Measurements from ENCODE around the gene NEMP2. TPM values are rescaled to one million over a fixed set of nuclear protein-coding genes. Genes with fewer than 3 reads are reported as not detected.

The NEMP2 gene
- total and polyA plus RNA-seq, 2 donors from 2014 or later = 2.3 to 5.2 TPM

DNA sequence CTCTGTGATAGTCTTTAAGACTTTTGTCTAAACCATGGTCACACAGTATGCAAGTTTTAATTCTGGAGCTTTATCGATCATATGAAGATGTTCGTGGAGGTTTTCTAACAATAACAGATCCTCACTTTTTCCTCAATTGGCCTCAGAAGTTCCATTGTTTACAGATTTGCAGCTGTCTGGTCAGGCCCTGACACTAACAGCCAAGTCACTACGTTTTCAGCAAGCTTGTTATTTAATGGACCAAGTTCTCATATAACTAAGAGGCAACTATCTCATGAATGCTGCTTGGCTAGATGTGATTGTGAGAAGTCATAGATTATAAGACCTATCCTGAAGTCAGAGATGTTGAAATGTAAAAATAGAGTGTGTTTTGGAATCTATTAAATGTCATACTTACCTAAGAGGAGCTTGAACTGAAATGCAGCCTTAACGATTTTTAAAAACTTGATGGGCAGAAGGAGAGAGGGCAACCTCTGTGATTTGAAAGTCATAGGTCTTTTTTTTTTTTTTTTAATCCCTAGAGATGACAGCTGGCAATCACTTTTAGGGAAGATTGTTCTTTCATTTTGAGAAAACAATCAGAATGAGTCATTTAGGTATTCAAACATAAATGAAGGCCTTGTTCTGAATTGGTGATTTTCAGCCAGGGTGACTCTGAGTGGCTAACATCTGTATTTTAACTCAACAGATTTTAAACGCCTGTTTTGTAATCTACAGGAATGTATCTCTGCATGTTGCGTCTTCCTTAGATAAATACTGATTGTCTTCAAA lies 48.4 kb upstream of the NEMP2 start:
- intact Hi-C loops (cut with DNase I) = no loop called here

DNA sequence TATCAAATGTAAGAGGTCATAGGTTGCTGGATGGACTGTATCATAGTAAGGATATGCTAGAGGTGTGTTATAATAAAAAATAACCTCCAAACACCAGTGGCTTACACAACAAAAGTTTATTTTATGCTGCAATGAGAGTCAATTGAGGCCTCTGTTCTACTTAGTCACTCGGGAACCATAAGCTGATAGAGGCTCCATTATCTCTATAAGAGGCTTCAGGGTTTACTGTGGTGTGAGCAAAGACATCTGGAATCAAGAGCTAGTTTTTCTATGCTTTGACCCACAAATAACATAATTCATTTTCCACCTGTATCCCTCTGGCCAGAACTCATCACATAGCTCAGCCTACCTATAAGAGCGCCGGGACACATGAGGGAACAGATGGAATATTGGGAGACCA lies 47.5 kb upstream of the NEMP2 start:
- Histone ChIP-seq H3K27ac (ENCODE audit: low read depth in 2 of 2, low read length in 2 of 2) (no peak overlapping the region), H3K36me3 (ENCODE audit: control insufficient read depth in 2 of 3, insufficient read depth in 3 of 3, low read length in 3 of 3) (no peaks in the 10 kb centered on the region), H3K9ac (ENCODE audit: low read length in 3 of 3) (no peak overlapping the region), H3K4me3 (ENCODE audit: low read length in 3 of 3) (no peak overlapping the region), H3K4me1 (ENCODE audit: control insufficient read depth in 2 of 3, insufficient read depth in 2 of 3, low read depth in 1 of 3, low read length in 3 of 3) (peaks cover 0 to 3% (median 0%) of the 10 kb centered on the region in 3 donors), H3K27me3 (ENCODE audit: control insufficient read depth, insufficient read depth, low read length) (no peaks in the 10 kb centered on the region), H3K9me3 (ENCODE audit: control insufficient read depth in 2 of 3, insufficient read depth in 1 of 3, low read length in 3 of 3) (no peaks in the 10 kb centered on the region)
- DNase-seq = no peak
- TF ChIP-seq, protein P1, sequence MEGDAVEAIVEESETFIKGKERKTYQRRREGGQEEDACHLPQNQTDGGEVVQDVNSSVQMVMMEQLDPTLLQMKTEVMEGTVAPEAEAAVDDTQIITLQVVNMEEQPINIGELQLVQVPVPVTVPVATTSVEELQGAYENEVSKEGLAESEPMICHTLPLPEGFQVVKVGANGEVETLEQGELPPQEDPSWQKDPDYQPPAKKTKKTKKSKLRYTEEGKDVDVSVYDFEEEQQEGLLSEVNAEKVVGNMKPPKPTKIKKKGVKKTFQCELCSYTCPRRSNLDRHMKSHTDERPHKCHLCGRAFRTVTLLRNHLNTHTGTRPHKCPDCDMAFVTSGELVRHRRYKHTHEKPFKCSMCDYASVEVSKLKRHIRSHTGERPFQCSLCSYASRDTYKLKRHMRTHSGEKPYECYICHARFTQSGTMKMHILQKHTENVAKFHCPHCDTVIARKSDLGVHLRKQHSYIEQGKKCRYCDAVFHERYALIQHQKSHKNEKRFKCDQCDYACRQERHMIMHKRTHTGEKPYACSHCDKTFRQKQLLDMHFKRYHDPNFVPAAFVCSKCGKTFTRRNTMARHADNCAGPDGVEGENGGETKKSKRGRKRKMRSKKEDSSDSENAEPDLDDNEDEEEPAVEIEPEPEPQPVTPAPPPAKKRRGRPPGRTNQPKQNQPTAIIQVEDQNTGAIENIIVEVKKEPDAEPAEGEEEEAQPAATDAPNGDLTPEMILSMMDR (IDR thresholded peaks at IDR 0.05; ENCODE audit: borderline replicate concordance, extremely low read depth, insufficient read depth) = no peak
- FAIRE-seq = no peak
- intact Hi-C loops (cut with DNase I) = no loop called here

More for the DNA sequence above, 48.4 kb upstream of the NEMP2 start:
- Histone ChIP-seq H3K27me3 (ENCODE audit: control insufficient read depth, insufficient read depth, low read length) (no peaks in the 10 kb centered on the region), H3K9me3 (ENCODE audit: control insufficient read depth in 2 of 3, insufficient read depth in 1 of 3, low read length in 3 of 3) (no peaks in the 10 kb centered on the region), H3K4me3 (ENCODE audit: low read length in 3 of 3) (no peak overlapping the region), H3K4me1 (ENCODE audit: control insufficient read depth in 2 of 3, insufficient read depth in 2 of 3, low read depth in 1 of 3, low read length in 3 of 3) (peaks cover 0 to 3% (median 0%) of the 10 kb centered on the region in 3 donors), H3K27ac (ENCODE audit: low read depth in 2 of 2, low read length in 2 of 2) (no peak overlapping the region), H3K9ac (ENCODE audit: low read length in 3 of 3) (no peak overlapping the region), H3K36me3 (ENCODE audit: control insufficient read depth in 2 of 3, insufficient read depth in 3 of 3, low read length in 3 of 3) (no peaks in the 10 kb centered on the region)
- DNase-seq = no peak
- TF ChIP-seq, protein P1 (IDR thresholded peaks at IDR 0.05; ENCODE audit: borderline replicate concordance, extremely low read depth, insufficient read depth) = no peak
- no peak for FAIRE-seq

DNA sequence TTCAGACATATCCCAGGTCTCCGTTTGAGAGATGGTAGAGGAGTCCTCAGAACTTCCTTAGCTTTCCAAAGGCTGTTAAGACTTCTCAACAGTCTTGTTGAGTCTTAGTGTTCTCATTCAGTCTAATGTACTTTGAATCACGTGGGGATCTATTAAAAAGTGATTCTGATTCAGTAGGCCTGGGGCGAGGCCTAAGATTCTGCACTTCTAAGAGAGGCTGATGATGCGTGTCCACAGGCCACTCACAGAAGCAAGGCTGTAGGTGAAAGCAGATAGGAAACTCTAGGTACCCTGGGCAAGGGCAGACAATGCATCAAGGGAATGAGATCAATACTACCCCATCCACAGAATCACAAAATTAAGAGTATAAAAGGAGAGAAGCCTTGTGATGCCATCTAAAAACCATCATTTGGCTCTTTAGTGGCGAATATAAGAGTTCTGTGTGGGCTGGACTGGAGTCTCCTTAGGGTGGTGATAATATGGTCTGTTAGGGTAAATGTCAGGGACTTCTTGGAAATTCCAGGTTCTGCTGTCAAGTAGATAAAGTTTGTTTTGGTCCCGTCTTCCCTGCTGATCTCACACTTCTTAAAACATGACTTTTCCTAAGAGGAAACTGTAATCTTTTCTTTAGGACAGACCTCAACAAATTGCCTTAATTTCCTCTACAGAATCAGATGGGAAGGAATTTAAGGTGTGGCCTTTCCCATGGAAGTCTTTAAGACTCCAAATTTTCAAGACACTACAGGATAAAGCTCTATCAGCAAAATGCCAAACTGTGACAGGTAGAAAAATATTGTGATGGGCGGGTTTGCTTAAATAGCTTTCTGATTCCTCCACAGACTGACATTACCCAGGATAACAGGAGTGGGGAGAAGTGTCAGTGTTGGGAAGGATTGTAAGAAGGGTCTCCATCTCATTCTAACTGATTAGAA lies 45.7 kb upstream of the NEMP2 start:
- H3K36me3 ChIP-seq (ENCODE audit: control insufficient read depth in 2 of 3, insufficient read depth in 3 of 3, low read length in 3 of 3) = no peaks in the 10 kb centered on the region
- peaks cover 0 to 3% (median 0%) of the 10 kb centered on the region in 3 donors for H3K4me1 ChIP-seq (ENCODE audit: control insufficient read depth in 2 of 3, insufficient read depth in 2 of 3, low read depth in 1 of 3, low read length in 3 of 3)
- no peak overlapping the region for H3K9ac ChIP-seq (ENCODE audit: low read length in 3 of 3)
- no peak for DNase-seq
- H3K4me3 ChIP-seq (ENCODE audit: low read length in 3 of 3) = no peak overlapping the region
- intact Hi-C loops (cut with DNase I) = no loop called here
- no peak overlapping the region for H3K27ac ChIP-seq (ENCODE audit: low read depth in 2 of 2, low read length in 2 of 2)
- FAIRE-seq = no peak
- H3K9me3 ChIP-seq (ENCODE audit: control insufficient read depth in 2 of 3, insufficient read depth in 1 of 3, low read length in 3 of 3) = no peaks in the 10 kb centered on the region
- TF ChIP-seq, protein P1 (IDR thresholded peaks at IDR 0.05; ENCODE audit: borderline replicate concordance, extremely low read depth, insufficient read depth) = no peak
- H3K27me3 ChIP-seq (ENCODE audit: control insufficient read depth, insufficient read depth, low read length) = no peaks in the 10 kb centered on the region

Measured in kidney (tissue), 14 donors.